OCI-M1 (cell line): Measurements from ENCODE around the gene TUG1.
A peak's percentile ranks its signal among the peaks of the same experiment; 100 is the strongest.

Experiments used
- DNase-seq: peaks from one replicate; lab custom pipeline; 2025; lab: John Stamatoyannopoulos, UW

The TUG1 gene

DNA sequence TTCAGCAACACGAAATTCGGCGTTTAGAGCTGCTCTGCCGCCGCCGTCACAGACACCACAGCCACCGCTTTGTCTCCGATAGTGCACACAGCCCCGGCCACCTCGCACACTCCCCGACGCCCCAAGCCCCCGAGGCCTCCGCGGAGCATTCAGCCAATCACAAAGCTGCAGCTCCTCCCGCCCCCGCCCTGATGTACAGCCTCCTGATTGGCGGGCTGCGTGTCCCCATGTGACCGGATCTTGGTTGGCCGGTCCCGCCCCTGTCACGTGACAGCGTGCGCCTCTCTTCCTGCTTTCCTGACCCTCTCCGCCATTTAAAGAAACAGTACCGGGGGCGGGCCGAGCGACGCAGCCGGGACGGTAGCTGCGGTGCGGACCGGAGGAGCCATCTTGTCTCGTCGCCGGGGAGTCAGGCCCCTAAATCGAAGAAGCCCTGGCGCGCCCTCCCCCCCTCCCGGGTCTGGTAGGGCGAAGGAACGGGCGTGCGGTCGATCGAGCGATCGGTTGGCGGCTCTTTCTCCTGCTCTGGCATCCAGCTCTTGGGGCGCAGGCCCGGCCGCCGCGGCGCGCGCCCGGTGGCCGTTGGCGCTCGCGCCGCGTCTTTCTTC, at the start of gene TUG1:
TUG1 (plus strand) TSS at position 342 of the 608 bp plus-strand sequence.
- peak; percentile 98 for DNase-seq

DNA sequence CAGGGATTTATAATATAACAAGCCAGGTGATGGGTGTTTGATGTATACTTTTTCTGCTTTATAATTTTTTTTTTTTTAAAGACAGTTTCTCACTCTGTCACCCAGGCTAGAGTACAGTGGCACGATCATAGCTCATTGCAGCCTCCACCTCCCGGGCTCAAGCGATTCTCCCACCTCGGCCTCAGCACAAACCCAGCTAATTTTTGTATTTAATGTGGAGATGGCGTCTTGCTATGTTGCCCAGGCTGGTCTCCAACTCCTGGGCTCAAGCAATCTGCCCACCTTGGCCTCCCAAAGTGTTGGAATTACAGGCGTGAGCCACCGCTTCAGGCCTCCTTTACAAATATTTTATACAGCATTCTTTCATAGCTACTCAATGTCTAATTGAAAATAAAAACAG, 49.1 kb upstream of the TUG1 start:
- no peak for DNase-seq

- DNase-seq, result peak; percentile 80
These were observed 48.7 kb upstream of the TUG1 start for GRCh38 chr22:30920407-30920806.

DNA sequence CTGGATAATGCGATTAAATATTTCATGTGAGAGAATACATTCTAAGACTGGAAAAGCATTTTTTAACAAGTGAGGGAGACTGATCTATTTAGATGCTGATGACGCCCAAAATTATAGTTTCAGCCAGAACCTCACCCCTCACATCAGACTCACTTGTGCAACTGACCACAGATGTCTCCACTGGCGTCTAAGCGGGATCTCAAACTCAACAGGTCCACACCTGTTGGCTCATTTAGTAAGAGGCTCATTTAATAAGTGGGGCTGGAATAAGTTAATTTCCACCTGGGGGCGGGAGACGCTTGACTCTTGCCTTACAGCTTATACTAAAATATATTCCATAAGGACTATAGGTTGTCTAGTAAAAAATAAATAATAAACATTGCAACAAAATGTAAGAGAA, 48.0 kb upstream of the TUG1 start:
- no peak for DNase-seq

GRCh38 chr22:30922151-30922611, 46.9 kb upstream of the TUG1 start:
- no peak for DNase-seq

DNA sequence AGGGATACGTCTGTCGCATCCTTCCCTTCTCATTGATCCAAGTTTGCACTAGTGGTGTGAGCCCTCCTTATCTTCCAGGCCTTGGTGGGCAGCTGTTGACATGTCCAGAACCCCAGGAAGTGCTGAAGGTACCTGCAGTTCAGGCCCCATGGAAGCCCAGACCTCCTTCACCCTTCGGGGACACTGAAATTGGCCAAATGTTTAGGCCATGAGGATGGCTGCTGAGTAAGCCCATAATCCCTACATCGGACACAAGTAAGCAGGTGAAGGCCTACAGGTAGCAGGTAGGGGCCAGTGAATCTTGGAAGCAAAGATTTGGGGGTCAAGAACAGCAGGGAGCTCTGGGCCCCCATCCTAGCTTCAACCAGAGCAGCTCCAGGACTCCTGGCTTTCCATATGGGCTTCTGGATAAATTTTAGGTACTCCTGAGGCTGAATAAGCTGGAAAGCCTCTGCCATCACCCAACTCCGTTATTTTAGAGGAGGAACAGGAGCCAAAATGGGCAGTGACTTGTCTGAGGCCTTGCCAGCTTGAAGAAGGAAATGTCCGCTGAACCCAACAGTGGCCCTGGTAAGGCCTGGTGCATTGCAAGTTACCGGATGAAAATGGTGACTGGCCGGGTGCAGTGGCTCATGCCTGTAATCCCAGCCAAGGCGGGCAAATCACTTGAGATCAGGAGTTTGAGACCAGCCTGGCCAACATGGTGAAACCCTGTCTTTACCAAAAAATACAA, 45.7 kb upstream of the TUG1 start:
- DNase-seq, result no peak

DNA sequence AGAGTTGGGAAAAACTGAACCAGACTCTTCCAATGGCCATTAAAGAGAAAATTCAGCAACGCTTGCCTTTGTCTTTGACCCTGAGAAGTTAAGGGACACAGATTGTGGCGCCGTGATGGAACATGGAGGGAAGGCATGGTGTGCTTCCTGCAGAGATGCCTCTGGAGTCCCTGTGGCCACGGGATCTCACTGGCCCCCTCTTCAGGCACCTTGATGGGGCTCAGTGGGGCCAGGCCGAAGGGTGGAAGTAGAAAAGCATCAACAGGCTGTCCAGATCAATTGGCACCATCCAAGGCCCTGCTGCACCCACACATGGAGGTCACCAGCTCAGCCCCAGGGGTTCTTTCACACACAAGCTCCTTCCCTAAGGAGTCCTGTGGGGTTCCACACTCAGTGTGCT, 43.4 kb upstream of the TUG1 start:
- no peak for DNase-seq

- DNase-seq, result no peak
These were observed 42.4 kb upstream of the TUG1 start for GRCh38 chr22:30926706-30927105.

- DNase-seq, result no peak
These were observed 41.3 kb upstream of the TUG1 start for GRCh38 chr22:30927806-30928205.

DNA sequence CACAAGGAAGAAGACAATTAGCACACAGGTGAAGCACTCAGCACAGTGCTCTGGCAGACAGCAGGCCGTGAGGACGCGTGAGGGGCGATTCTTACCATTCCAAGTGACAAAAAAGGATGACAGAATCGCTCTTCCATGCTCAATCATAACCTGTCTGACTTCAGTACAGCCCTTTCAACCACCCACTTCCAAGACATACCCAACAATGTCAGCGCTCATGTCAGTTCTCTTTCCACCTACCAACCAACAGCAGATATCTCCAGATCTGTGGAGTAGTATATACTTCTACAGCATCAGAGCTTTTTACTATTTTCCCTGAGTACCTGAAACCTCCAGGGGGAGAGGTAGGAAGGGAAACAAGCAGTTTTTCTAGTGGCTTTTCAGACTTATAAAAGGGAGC, 40.7 kb upstream of the TUG1 start:
- no peak for DNase-seq

- no peak for DNase-seq
These were observed 38.8 kb upstream of the TUG1 start for GRCh38 chr22:30930228-30930627.

GRCh38 chr22:30931541-30932300, 37.3 kb upstream of the TUG1 start:
- no peak for DNase-seq

DNA sequence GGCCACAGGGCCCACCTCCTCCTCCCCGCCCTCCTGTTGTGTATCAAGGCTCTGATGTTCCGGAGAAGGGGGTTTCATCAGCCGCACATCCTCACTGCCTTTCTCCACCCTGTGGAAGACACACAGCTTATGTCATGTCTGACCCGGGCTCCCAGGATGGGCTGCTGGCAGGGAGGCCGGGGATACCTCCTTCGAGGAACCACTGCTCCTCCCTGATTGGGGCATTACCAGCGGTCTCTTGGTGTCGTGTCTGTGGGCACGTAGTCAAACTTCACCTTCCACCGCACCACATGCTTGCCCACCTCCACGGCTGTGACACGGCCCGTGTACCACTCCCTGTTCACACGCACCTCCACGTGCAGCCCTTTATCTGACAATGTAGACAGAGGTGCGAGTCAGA, 36.4 kb upstream of the TUG1 start:
- DNase-seq, result no peak

GRCh38 chr22:30933457-30933856, 35.6 kb upstream of the TUG1 start:
- DNase-seq, result no peak

DNA sequence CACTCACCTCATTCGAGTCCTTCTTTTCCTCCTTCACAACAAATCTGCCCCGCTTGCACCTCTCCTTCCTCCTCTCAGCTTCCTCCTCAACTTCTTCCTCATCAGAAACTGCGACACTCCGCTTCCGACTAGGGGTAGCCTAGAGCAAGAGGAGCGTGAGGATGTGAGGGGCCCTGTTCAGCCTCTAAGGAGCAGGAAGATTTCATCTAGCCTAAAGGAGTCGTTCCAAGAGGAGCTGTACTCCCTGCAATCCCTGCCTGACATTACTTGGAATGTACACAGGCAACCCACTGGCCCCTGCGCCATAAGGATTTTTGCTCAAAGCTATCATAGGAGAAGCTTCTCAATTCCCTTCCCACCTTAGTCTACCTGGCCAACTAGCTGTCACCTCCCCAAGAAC, 35.0 kb upstream of the TUG1 start:
- no peak for DNase-seq

GRCh38 chr22:30940685-30941362, 28.2 kb upstream of the TUG1 start:
- no peak for DNase-seq

- DNase-seq, result no peak
These were observed 27.7 kb upstream of the TUG1 start for GRCh38 chr22:30941363-30941740.

DNA sequence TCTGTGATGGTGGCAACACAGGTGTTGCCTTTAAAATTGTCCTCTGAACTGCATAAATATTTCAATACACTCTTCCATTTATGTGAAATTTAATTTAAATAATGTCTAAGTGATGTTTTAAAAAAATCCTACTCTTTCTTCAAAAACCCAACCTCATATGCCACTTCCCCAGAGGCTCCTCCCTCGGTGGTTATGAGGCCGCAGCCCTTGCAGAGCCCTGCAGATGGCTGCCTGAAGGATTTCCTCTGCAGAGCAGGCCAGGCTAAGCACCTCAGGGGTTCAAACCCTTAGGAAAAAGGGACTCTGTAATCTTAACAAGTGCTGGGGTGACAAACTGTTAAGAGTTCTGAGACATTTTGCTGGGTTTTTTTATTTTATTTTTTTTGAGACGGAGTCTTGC, 25.7 kb upstream of the TUG1 start:
- no peak for DNase-seq

DNA sequence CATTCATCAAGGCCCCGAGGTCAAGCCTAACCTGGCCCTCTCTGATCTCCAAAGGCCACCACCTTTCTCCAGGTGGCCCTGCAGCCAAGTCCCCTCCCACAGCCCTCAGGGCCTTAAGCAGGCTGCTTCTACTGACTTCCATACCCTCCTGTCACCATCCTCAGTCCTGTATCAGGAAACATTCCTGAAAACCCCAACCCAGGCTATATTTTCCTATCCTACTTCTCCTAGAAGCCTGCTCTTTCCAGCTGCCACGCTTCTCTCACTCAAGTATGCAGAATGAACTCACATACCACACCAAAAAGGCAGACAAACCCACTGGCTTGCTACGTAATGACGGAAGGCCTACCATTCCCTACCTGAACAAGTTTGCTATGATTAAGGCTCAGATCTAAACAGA, 24.1 kb upstream of the TUG1 start:
- DNase-seq, result no peak

GRCh38 chr22:30945653-30946052, 23.4 kb upstream of the TUG1 start:
- no peak for DNase-seq

DNA sequence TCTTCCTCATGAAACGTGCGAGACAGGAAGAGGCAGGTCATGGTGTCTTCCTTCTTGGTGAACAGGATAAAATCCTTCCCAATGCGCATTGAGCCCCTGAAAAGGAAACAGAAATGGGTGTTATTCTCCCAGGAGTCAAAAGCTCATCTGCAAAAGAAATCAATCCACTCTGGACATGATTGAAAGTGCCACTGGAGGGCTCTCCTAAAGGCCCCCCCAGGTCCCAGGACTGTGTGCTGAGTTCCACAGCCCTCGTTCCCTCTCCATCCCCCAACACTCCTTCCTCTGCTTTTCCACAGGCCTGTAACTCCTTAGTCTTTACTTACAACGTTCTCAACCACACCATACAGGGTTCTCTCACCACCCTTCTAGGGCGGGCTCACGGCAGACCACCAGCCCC, 22.7 kb upstream of the TUG1 start:
- DNase-seq, result no peak

GRCh38 chr22:30947173-30947815, 21.8 kb upstream of the TUG1 start:
- DNase-seq, result no peak
